GM18505 (cell line): Measurements from ENCODE around the gene GATM.
A peak's percentile ranks its signal among the peaks of the same experiment; 100 is the strongest.

Source experiments
- ATAC-seq: cut with Tn5 transposase; IDR thresholded peaks from one replicate; pipeline ENCODE4 v1.9.1; 2021; ENCODE audit not compliant: unreplicated experiment
- POLR2A ChIP-seq: IDR thresholded peaks from 4 replicates; pipeline ENCODE4 v1.6.1; 2011; ENCODE audit warnings: borderline replicate concordance; ENCODE audit not compliant: insufficient read depth, insufficient read length; ENCODE audit errors: extremely low read depth

Gene GATM

GRCh38 chr15:45378149-45378912, at the start of gene GATM:
Gene GATM, minus strand, starts transcription at chr15:45378544. Its CDS starts 91 bp downstream, at chr15:45378453.
- peak; percentile 84 for ATAC-seq
- peak; percentile 92 for TF ChIP-seq POLR2A

- ATAC-seq, result no peak
- TF ChIP-seq POLR2A, result no peak
Measured at GRCh38 chr15:45427085-45427484, 48.7 kb upstream of the GATM start.

GRCh38 chr15:45425135-45425534, 46.8 kb upstream of the GATM start:
- no peak for ATAC-seq
- no peak for TF ChIP-seq POLR2A

- TF ChIP-seq POLR2A, result no peak
- ATAC-seq, result no peak
Measured at GRCh38 chr15:45424429-45424828, 46.1 kb upstream of the GATM start.

GRCh38 chr15:45417303-45417950, 39.1 kb upstream of the GATM start:
- no peak for TF ChIP-seq POLR2A
- ATAC-seq, result no peak

GRCh38 chr15:45414215-45414885, 36.0 kb upstream of the GATM start:
- no peak for ATAC-seq
- no peak for TF ChIP-seq POLR2A

- ATAC-seq, result no peak
- no peak for TF ChIP-seq POLR2A
Measured at GRCh38 chr15:45409596-45409995, 31.3 kb upstream of the GATM start.

GRCh38 chr15:45407786-45408185, 29.4 kb upstream of the GATM start:
- ATAC-seq, result no peak
- no peak for TF ChIP-seq POLR2A

- no peak for TF ChIP-seq POLR2A
- peak; percentile 20 for ATAC-seq
Measured at GRCh38 chr15:45402955-45403877, 24.9 kb upstream of the GATM start.

- TF ChIP-seq POLR2A, result peak; percentile 98
Measured at GRCh38 chr15:45402162-45402954, 24.0 kb upstream of the GATM start.

GRCh38 chr15:45401665-45402161, 23.4 kb upstream of the GATM start:
- no peak for TF ChIP-seq POLR2A
- ATAC-seq, result no peak

More at GRCh38 chr15:45402162-45402954, 24.0 kb upstream of the GATM start:
- peak; percentile 85 for ATAC-seq
